ENCODE measurements around the gene C21orf91.

DNA sequence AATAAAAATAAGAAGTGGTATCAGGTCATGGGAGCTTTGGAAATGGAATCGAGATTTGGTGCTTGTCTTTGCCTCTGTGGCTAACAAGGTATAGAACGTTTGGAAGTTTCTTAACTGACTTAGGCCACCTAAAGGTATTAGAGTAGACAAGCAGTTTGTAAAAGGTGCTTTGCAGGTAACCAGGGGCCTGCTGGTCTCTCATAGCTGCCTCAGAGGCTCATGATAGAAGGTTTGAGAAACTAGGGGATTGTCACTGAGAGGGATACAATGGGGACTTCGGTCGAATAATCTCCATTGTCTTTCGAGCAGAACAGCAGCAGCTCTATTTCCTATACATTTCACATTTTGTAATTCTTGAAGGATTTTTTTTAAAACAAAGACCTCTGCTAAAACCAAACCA, 37.6 kb downstream of the C21orf91 start:
- no peak for TF ChIP-seq RORB (CRISPR knock-in tag; IDR thresholded peaks at IDR 0.05)
- no peak for TF ChIP-seq MAX (CRISPR knock-in tag; IDR thresholded peaks at IDR 0.05)
- no peak for TF ChIP-seq ZNF423 (CRISPR knock-in tag; IDR thresholded peaks at IDR 0.05)
